ENCODE data around the gene ZNF362. TPM values are rescaled to one million over a fixed set of nuclear protein-coding genes. Genes with fewer than 3 reads are reported as not detected.

ZNF362 gene
- total and polyA plus RNA-seq, 2 of the 13 experiments (the other 11 are each of a cell fraction or from before 2014, with no cell fraction given), result 8.3 to 14.2 TPM

- Histone ChIP-seq H3K9me3 (ENCODE audit: low read length) (no peaks in the 10 kb centered on the region), H3K4me3 (replicated peaks in 1 of 3; ENCODE audit: insufficient read depth in 1 of 3, low read depth in 2 of 3, low read length in 3 of 3) (no peak overlapping the region), H3K79me2 (ENCODE audit: insufficient read depth, low read length) (no peaks in the 10 kb centered on the region), H4K20me1 (ENCODE audit: insufficient read depth, low read length) (no peaks in the 10 kb centered on the region), H2AFZ (ENCODE audit: low read length) (no peak overlapping the region), H3K36me3 (replicated peaks in 1 of 2; ENCODE audit: control insufficient read depth in 1 of 2, insufficient read depth in 2 of 2, low read length in 2 of 2) (no peaks in the 10 kb centered on the region), H3K4me1 (ENCODE audit: insufficient read depth, low read length) (peaks cover 14% of the 10 kb centered on the region), H3K9ac (ENCODE audit: insufficient read depth, low read depth, low read length) (no peak overlapping the region), H3K27me3 (ENCODE audit: control insufficient read depth in 1 of 2, insufficient read depth in 2 of 2, low read length in 2 of 2) (peaks cover 4 to 26% of the 10 kb centered on the region in 2 experiments), H3K4me2 (ENCODE audit: low read depth, low read length) (no peak overlapping the region), H3K27ac (ENCODE audit: extremely low read length, insufficient read depth, low read length) (no peak overlapping the region)
- in situ Hi-C loops (cut with HindIII; ENCODE audit: extremely low pct_ligation_motif_present, low pct_unique_long_range_greater_than_20kb) (no loop called here), intact Hi-C loops (cut with micrococcal nuclease; ENCODE audit: unreplicated experiment) (no loop called here)
- DNase-seq (ENCODE audit: low spot score) (no peak), FAIRE-seq (no peak), ATAC-seq (no peak)
- CTCF ChIA-PET (ENCODE audit: low intra/inter-chr PET ratio, low total read pairs), result no interaction called here
- TF ChIP-seq SRSF9 (IDR thresholded peaks at IDR 0.05; ENCODE audit: borderline replicate concordance, insufficient read depth, low read depth, low read length, poor library complexity, severe bottlenecking) (no peak), IRF1 (CRISPR knock-in tag; IDR thresholded peaks at IDR 0.05; ENCODE audit: low read depth) (no peak), BATF2 (CRISPR knock-in tag; IDR thresholded peaks at IDR 0.05) (no peak), IKZF1 (IDR thresholded peaks at IDR 0.05) (no peak), HOXA7 (CRISPR knock-in tag; IDR thresholded peaks at IDR 0.05) (no peak), ZMYM2 (CRISPR knock-in tag; IDR thresholded peaks at IDR 0.05) (no peak), THAP8 (CRISPR knock-in tag; IDR thresholded peaks at IDR 0.05; ENCODE audit: borderline replicate concordance) (no peak)
- no TSS peak for BruUV-seq (replicated peaks)
- POLR2A ChIA-PET, result no interaction called here
- 28% methylated on average over 4 of the region's 5 CpGs for WGBS (ENCODE audit: low lambda C conversion rate)
These were observed 56.1 kb downstream of the ZNF362 start for GRCh38 chr1:33312413-33312749.

All from HepG2 (cell line).